Left colon (tissue), 2 donors: ENCODE data around the gene C2CD2L. TPM values are rescaled to one million over a fixed set of nuclear protein-coding genes. Genes with fewer than 3 reads are reported as not detected.
"Not testable (repeated sequence)": the region's sequence is repeated elsewhere in the genome, so short reads cannot be mapped to it uniquely, and the experiment has no call there.

Experiments used
- ATAC-seq: fragments of 200-7000 bp; cut with Tn5 transposase; one replicate; pipeline ENCODE4 v1.9.1; 2020; ENCODE audit warnings: mild to moderate bottlenecking, moderate library complexity
- DNase-seq, 2 donors: peaks; one replicate each; pipeline ENCODE4 v3.0.0-alpha.2; 2020
- intact Hi-C, 2 donors: fragments of 100-400 bp; cut with DNase I in 1 of 2; cut with micrococcal nuclease in 1 of 2; formaldehyde crosslinking; loops; one replicate each; pipeline versions ENCODE4 v1.11.2 to v1.14.0; 2022; cut with DNase I, micrococcal nuclease
- total RNA-seq, 2 donors: library from RNA; stranded (reverse); fragmentation: NEBNext Ultra II Directional; extraction: Animal tissue kit (Norgen Biotek cat#: 25700); gene quantifications; one replicate each; pipeline ENCODE4 v1.2.1, GENCODE V29; 2021
- donor health status: DM: no; HTN: no; CAD: no.
- donor health status: DM: yes; HTN: yes; CAD: no.

The C2CD2L gene
- total RNA-seq, 2 donors from 2014 or later = 26.6 to 43.7 TPM

GRCh38 chr11:119166368-119167076 is 59.4 kb downstream of the C2CD2L start:
- ATAC-seq (no peak), DNase-seq (no peak)
- intact Hi-C loops = no loop called here

- ATAC-seq, intact Hi-C loops, DNase-seq: not testable (repeated sequence)
Observed at GRCh38 chr11:119167077-119167458, 59.9 kb downstream of the C2CD2L start.

- peak; percentile 51 to 53 for DNase-seq
- ATAC-seq = peak; percentile 70
- intact Hi-C loops = no loop called here
Observed at GRCh38 chr11:119167933-119168332, 60.8 kb downstream of the C2CD2L start.

Other genes with a start within 250 kb of the C2CD2L start
- gene CXCR5, start 223.5 kb upstream of the C2CD2L start, total RNA-seq = under 1 TPM; 0.12 to 0.39 TPM
- gene BCL9L, start 181.4 kb upstream of the C2CD2L start, total RNA-seq = 10 to 100 TPM; 36.4 to 36.5 TPM
- not detected for gene UPK2, start 151.0 kb upstream of the C2CD2L start, total RNA-seq
- gene FOXR1, start 135.6 kb upstream of the C2CD2L start, total RNA-seq = not detected
- 10 to 100 TPM; 22.7 to 28.5 TPM for gene CENATAC, start 109.2 kb upstream of the C2CD2L start, total RNA-seq
- gene RPS25, start 89.0 kb upstream of the C2CD2L start, total RNA-seq = 100 to 1,000 TPM; 652 to 750 TPM
- 10 to 100 TPM; 65.1 to 72.8 TPM for gene TRAPPC4, start 88.6 kb upstream of the C2CD2L start, total RNA-seq
- gene SLC37A4, start 76.5 kb upstream of the C2CD2L start, total RNA-seq = 10 to 100 TPM; 43.0 to 59.9 TPM
- gene HYOU1, start 50.1 kb upstream of the C2CD2L start, total RNA-seq = 100 to 1,000 TPM; 107 to 138 TPM
- 10 to 100 TPM; 20.7 to 24.1 TPM for gene VPS11, start 39.5 kb upstream of the C2CD2L start, total RNA-seq
- gene HMBS, start 22.5 kb upstream of the C2CD2L start, total RNA-seq = 10 to 100 TPM; 16.1 to 26.1 TPM
- gene DPAGT1, start 5.5 kb upstream of the C2CD2L start, total RNA-seq = 10 to 100 TPM; 32.4 to 50.3 TPM
- 10 to 100 TPM; 34.9 to 35.7 TPM for gene HINFP, start 14.2 kb downstream of the C2CD2L start, total RNA-seq
- not detected for gene ABCG4, start 41.7 kb downstream of the C2CD2L start, total RNA-seq
- 10 to 100 TPM; 14.8 to 17.9 TPM for gene NLRX1, start 61.4 kb downstream of the C2CD2L start, total RNA-seq
- gene NHERF4, start 78.1 kb downstream of the C2CD2L start, total RNA-seq = 10 to 100 TPM; 63.6 to 85.0 TPM
- 10 to 100 TPM; 12.4 to 14.1 TPM for gene CBL, start 99.0 kb downstream of the C2CD2L start, total RNA-seq
- 10 to 100 TPM; 12.1 to 27.1 TPM for gene MCAM, start 209.8 kb downstream of the C2CD2L start, total RNA-seq
- 10 to 100 TPM; 19.9 to 24.0 TPM for gene RNF26, start 227.2 kb downstream of the C2CD2L start, total RNA-seq
- gene C1QTNF5, start 233.5 kb downstream of the C2CD2L start, total RNA-seq = 1 to 10 TPM; 6.9 to 9.3 TPM
- not detected for gene MFRP, start 239.4 kb downstream of the C2CD2L start, total RNA-seq